Psoas muscle (tissue), 8 donors: Measurements from ENCODE around the gene IARS1. TPM values are rescaled to one million over a fixed set of nuclear protein-coding genes. Genes with fewer than 3 reads are reported as not detected.

Experiments used
- ATAC-seq, 4 donors: fragments of 200-7000 bp; cut with Tn5 transposase; one replicate each; pipeline ENCODE4 v1.9.1; 2020; ENCODE audit warnings: moderate library complexity in 3 of 4, mild to moderate bottlenecking in 2 of 4
- DNase-seq, 2 donors: peaks; one replicate each; pipeline ENCODE4 v3.0.0-alpha.2; 2020
- H3K27ac ChIP-seq: fragments of 200-600 bp; one replicate; pipeline ENCODE4 v1.8.0; 2022
- H3K27me3 ChIP-seq, 3 donors: fragments of 200-600 bp in 1 of 3; one replicate each; pipeline versions ENCODE4 v1.6.1 to v1.8.0; 2013 to 2022; ENCODE audit warnings: low read length in 2 of 3, mild to moderate bottlenecking in 2 of 3, moderate library complexity in 1 of 3; ENCODE audit not compliant: insufficient read depth in 3 of 3
- H3K36me3 ChIP-seq, 2 donors: fragments of 200-600 bp in 1 of 2; one replicate each; pipeline versions ENCODE4 v1.6.1 to v1.8.0; 2013 to 2022; ENCODE audit warnings: low read depth in 1 of 2, mild to moderate bottlenecking in 1 of 2, moderate library complexity in 1 of 2; ENCODE audit not compliant: insufficient read depth in 1 of 2
- H3K4me1 ChIP-seq: fragments of 200-600 bp; one replicate; pipeline ENCODE4 v1.8.0; 2022
- H3K4me3 ChIP-seq: fragments of 200-600 bp; one replicate; pipeline ENCODE4 v1.8.0; 2022; ENCODE audit warnings: mild to moderate bottlenecking
- H3K9me3 ChIP-seq: fragments of 200-600 bp; one replicate; pipeline ENCODE4 v1.8.0; 2022
- CTCF ChIP-seq: fragments of 200-600 bp; IDR thresholded peaks from one replicate; pipeline ENCODE4 v1.8.0; 2022; ENCODE audit warnings: antibody characterized with exemption
- WGBS, 3 donors: extraction: QIAGEN DNeasy Blood & Tissue Kit; methylation state at CpG; one replicate each; pipeline versions ENCODE4 v1.1.6 to v1.1.7; 2013; 5-methylcytosine and 5-hydroxymethylcytosine counted together
- intact Hi-C, 2 donors: fragments of 100-400 bp; cut with DNase I; formaldehyde crosslinking; loops; one replicate each; pipeline versions ENCODE4 v1.11.0 to v1.14.2; 2022
- polyA plus RNA-seq, 3 donors: library from polyadenylated mRNA; stranded (reverse); fragments of 200-250 nt; gene quantifications; one replicate each; pipeline ENCODE4 v1.2.3, GENCODE V29; 2013
- total RNA-seq, 4 donors: library from RNA; stranded (reverse); fragmentation: NEBNext Ultra II Directional in 2 of 4; extraction: Animal tissue kit (Norgen Biotek cat#: 25700) in 2 of 4; gene quantifications; one replicate each; pipeline versions ENCODE4 v1.2.1 to v1.2.4, GENCODE V29; 2021 to 2023
- donor health status: healthy with polysubstance abuse.
- donor health status: DM: no; HTN: no; CAD: no; lungs with moderate emphysema.
- donor health status: Bipolar disorder and iron deficiency.
- donor health status: healthy.
- donor health status: DM: yes; HTN: yes; CAD: no.
- donor health status: DM: no; HTN: no; CAD: no.
- donor health status: DM: no; HTN: no; CAD: no.
- donor health status: DM: yes; HTN: yes; CAD: no.

The IARS1 gene
- total and polyA plus RNA-seq, 7 donors = 45.6 to 183 (median 98.5) TPM

- Histone ChIP-seq H3K27ac (no peak overlapping the region), H3K4me1 (no peaks in the 10 kb centered on the region), H3K9me3 (no peaks in the 10 kb centered on the region), H3K27me3 (no peaks in the 10 kb centered on the region), H3K36me3 (peaks cover 26 to 100% of the 10 kb centered on the region in 2 donors), H3K4me3 (no peak overlapping the region)
- ATAC-seq (peak in 3 of 4 donors; percentile 79 to 83 (median 82)), DNase-seq (no peak)
- no peak for TF ChIP-seq CTCF
- 89 to 93% (median 91%) methylated on average over 3 of the region's 3 CpGs for WGBS, 3 donors
- intact Hi-C loops = no loop called here
These were observed 28.3 kb downstream of the IARS1 start for GRCh38 chr9:92265154-92265553.

GRCh38 chr9:92263131-92263530 lies 30.4 kb downstream of the IARS1 start:
- ATAC-seq (no peak), DNase-seq (no peak)
- no peak for TF ChIP-seq CTCF
- Histone ChIP-seq H3K9me3 (no peaks in the 10 kb centered on the region), H3K27ac (no peak overlapping the region), H3K4me1 (no peaks in the 10 kb centered on the region), H3K36me3 (peaks cover 24 to 100% of the 10 kb centered on the region in 2 donors), H3K4me3 (no peak overlapping the region), H3K27me3 (no peaks in the 10 kb centered on the region)
- 25 to 44% (median 36%) methylated on average over 1 of the region's 1 CpG for WGBS, 3 donors
- intact Hi-C loops = loop anchor here in 1 of 2 donors (1.0 kb wide), 1 partner anchor 14 kb away; no protein-coding TSS in a partner anchor

- no peak overlapping the region for H3K27ac ChIP-seq
- TF ChIP-seq CTCF = no peak
- ATAC-seq (no peak), DNase-seq (no peak)
- H3K36me3 ChIP-seq = peaks cover 35 to 100% of the 10 kb centered on the region in 2 donors
- no peaks in the 10 kb centered on the region for H3K4me1 ChIP-seq
- no peaks in the 10 kb centered on the region for H3K27me3 ChIP-seq
- H3K4me3 ChIP-seq = no peak overlapping the region
- WGBS, 3 donors = 93 to 96% (median 95%) methylated on average over 2 of the region's 2 CpGs
- intact Hi-C loops = loop anchor here (10.0 kb wide), 2 partner anchors 47 to 377 kb away; no protein-coding TSS in a partner anchor
- H3K9me3 ChIP-seq = no peaks in the 10 kb centered on the region
These were observed 36.2 kb downstream of the IARS1 start for GRCh38 chr9:92257327-92257726.

GRCh38 chr9:92254381-92255337 lies 38.8 kb downstream of the IARS1 start:
- Histone ChIP-seq H3K9me3 (no peaks in the 10 kb centered on the region), H3K36me3 (peaks cover 36 to 100% of the 10 kb centered on the region in 2 donors), H3K27me3 (no peaks in the 10 kb centered on the region), H3K4me3 (no peak overlapping the region), H3K4me1 (no peaks in the 10 kb centered on the region), H3K27ac (no peak overlapping the region)
- DNase-seq (no peak), ATAC-seq (no peak)
- no peak for TF ChIP-seq CTCF
- 78 to 84% (median 78%) methylated on average over 19 of the region's 19 CpGs for WGBS, 3 donors
- intact Hi-C loops = loop anchor here (10.0 kb wide), 2 partner anchors 50 to 380 kb away; no protein-coding TSS in a partner anchor
